Prostate gland (tissue), 2 donors: ENCODE results near the gene PRR23A.

Experiments used
- POLR2A ChIP-seq: fragments of 450-650 bp; IDR thresholded peaks from one replicate; pipeline ENCODE4 v1.6.1; 2016; ENCODE audit warnings: antibody characterized with exemption, mild to moderate bottlenecking
- TF ChIP-seq, protein P1 (sequence below), 4 experiments: fragments of 200-600 bp in 2 of 4; fragments of 450-650 bp in 2 of 4; sonication (generic) in 2 of 4; IDR thresholded peaks; 1 replicate in 3 of 4; 2 replicates in 1 of 4; pipeline ENCODE4 v1.5.1; 2016 to 2019; ENCODE audit warnings: antibody characterized with exemption in 4 of 4, mild to moderate bottlenecking in 2 of 4, moderate library complexity in 2 of 4

DNA sequence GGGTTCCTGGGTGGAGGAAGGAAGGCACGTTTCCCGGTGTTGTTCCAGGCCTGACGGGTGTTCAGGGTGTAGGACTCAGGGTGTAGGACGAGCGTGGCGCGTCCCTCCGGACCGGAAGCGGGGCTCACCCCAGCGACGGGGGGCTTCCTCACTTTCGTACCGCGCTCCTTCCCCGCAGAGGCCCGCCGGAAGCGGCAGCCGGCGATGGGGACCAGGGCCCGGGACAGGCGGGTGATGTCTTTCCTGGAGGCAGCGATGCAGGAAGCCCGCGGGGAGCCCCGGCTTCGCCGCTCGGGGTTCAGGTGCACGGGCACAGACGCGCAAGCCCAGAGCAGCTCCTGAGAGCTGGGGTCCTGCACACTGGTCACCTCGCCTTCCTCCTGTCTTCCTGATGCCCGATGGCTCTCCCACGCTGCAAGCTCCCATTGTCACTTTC, 45.6 kb downstream of the PRR23A start:
- TF ChIP-seq, protein P1, sequence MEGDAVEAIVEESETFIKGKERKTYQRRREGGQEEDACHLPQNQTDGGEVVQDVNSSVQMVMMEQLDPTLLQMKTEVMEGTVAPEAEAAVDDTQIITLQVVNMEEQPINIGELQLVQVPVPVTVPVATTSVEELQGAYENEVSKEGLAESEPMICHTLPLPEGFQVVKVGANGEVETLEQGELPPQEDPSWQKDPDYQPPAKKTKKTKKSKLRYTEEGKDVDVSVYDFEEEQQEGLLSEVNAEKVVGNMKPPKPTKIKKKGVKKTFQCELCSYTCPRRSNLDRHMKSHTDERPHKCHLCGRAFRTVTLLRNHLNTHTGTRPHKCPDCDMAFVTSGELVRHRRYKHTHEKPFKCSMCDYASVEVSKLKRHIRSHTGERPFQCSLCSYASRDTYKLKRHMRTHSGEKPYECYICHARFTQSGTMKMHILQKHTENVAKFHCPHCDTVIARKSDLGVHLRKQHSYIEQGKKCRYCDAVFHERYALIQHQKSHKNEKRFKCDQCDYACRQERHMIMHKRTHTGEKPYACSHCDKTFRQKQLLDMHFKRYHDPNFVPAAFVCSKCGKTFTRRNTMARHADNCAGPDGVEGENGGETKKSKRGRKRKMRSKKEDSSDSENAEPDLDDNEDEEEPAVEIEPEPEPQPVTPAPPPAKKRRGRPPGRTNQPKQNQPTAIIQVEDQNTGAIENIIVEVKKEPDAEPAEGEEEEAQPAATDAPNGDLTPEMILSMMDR (IDR thresholded peaks at IDR 0.05): no peak
- no peak for TF ChIP-seq POLR2A
